OCI-LY3 (cell line): ENCODE data around the gene RTCA.

ENCODE experiments used
- H2AFZ ChIP-seq: fragments of 200-600, 300-600 bp; shearing (Covaris generic); 2 replicates; pipeline ENCODE4 v1.6.0; 2014; ENCODE audit warnings: antibody characterized with exemption, low read depth, low read length
- H3K27ac ChIP-seq: fragments of 200-600, 300-600 bp; sonication (generic); 2 replicates; pipeline ENCODE4 v1.5.1; 2014; ENCODE audit warnings: mild to moderate bottlenecking, low read length, moderate library complexity, mixed read lengths
- H3K27me3 ChIP-seq: fragments of 200-600, 300-600 bp; sonication (generic); 2 replicates; pipeline ENCODE4 v1.6.1; 2014; ENCODE audit warnings: low read depth, low read length, mixed read lengths
- H3K36me3 ChIP-seq: fragments of 200-600, 300-600 bp; sonication (generic); replicated peaks from 2 replicates; pipeline ENCODE3; 2014; ENCODE audit warnings: low read depth, low read length, mixed read lengths
- H3K4me1 ChIP-seq: fragments of 300-600, 200-600 bp; sonication (generic); 2 replicates; pipeline ENCODE4 v1.6.1; 2014; ENCODE audit warnings: low read length, mixed read lengths
- H3K4me2 ChIP-seq: fragments of 200-600, 300-600 bp; sonication (generic); 2 replicates; pipeline ENCODE4 v1.6.1; 2014; ENCODE audit warnings: low read length, mixed read lengths
- H3K4me3 ChIP-seq: fragments of 300-600, 200-600 bp; sonication (generic); 2 replicates; pipeline ENCODE4 v1.5.1; 2014; ENCODE audit warnings: antibody characterized with exemption, mild to moderate bottlenecking, low read length, moderate library complexity
- H3K79me2 ChIP-seq: fragments of 300-600, 200-600 bp; shearing (Covaris generic); 2 replicates; pipeline ENCODE4 v1.6.1; 2014; ENCODE audit warnings: mild to moderate bottlenecking, low read length, mixed read lengths
- H3K9ac ChIP-seq: fragments of 300-600, 200-600 bp; shearing (Covaris generic); 2 replicates; pipeline ENCODE4 v1.6.0; 2014; ENCODE audit warnings: mild to moderate bottlenecking, low read length, moderate library complexity
- H3K9me3 ChIP-seq: fragments of 200-600, 300-600 bp; shearing (Covaris generic); 2 replicates; pipeline ENCODE4 v1.6.1; 2014; ENCODE audit warnings: low read length, mixed read lengths; ENCODE audit not compliant: insufficient read depth
- H4K20me1 ChIP-seq: fragments of 200-600, 300-600 bp; sonication (generic); 2 replicates; pipeline ENCODE4 v1.6.1; 2016; ENCODE audit warnings: low read length, mixed read lengths; ENCODE audit not compliant: insufficient read depth
- EZH2phosphoT487 ChIP-seq: fragments of 200-600 bp; shearing (Covaris generic); IDR thresholded peaks from 2 replicates; pipeline ENCODE4 v1.6.1; 2018; ENCODE audit warnings: antibody characterized with exemption, mixed run types, low read depth
- TF ChIP-seq, protein P1 (sequence below): fragments of 200-600, 300-600 bp; sonication (generic); IDR thresholded peaks from 2 replicates; pipeline ENCODE4 v1.5.1; 2014; ENCODE audit warnings: antibody characterized with exemption, low read length, low read depth

Gene RTCA

DNA sequence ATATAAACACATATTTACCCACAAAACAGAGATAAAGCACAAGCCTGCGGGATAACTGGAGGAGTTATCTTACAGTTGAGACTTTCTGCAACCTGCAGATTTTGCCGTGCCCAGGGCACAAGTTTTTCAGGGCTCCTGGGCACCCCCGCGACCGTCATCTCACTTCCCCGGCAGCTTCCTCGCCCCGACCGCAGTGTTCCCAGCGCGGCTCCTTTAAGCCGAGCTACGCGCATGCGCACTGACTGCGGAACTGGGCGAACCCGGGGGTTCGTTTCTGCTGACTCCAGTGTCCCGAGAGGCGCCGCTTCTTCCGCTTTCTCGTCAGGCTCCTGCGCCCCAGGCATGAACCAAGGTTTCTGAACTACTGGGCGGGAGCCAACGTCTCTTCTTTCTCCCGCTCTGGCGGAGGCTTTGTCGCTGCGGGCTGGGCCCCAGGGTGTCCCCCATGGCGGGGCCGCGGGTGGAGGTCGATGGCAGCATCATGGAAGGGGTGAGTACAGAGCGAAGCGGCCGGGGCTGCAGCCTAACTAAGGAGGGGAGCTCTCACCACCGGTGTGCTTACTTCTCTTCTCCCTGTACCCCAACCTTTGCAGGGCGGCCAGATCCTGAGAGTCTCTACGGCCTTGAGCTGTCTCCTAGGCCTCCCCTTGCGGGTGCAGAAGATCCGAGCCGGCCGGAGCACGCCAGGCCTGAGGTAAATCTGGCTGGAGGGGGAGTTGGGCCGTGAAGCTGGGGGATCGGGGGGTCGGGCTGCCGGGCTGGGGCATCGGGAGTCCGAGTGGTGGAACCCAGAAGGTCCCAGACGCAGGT is at the start of gene RTCA:
Gene RTCA, plus strand, starts transcription at position 286 of the 810 bp plus-strand sequence. Its CDS starts 160 bp downstream, at position 446.
- Histone ChIP-seq H3K27ac (peak within 1 kb of the TSS; percentile 73), H3K4me3 (peak within 1 kb of the TSS; percentile 97), H4K20me1 (no peaks in the 10 kb centered on the region), H3K4me1 (peaks cover 6% of the 10 kb centered on the region), H3K4me2 (peak within 1 kb of the TSS; percentile 84), H2AFZ (peak within 1 kb of the TSS; percentile 86), H3K79me2 (peaks cover 24% of the 10 kb centered on the region), H3K36me3 (peaks cover 14% of the 10 kb centered on the region), H3K27me3 (no peaks in the 10 kb centered on the region), H3K9me3 (no peaks in the 10 kb centered on the region), H3K9ac (peak within 1 kb of the TSS; percentile 98)
- TF ChIP-seq EZH2phosphoT487: no peak
- TF ChIP-seq, protein P1, sequence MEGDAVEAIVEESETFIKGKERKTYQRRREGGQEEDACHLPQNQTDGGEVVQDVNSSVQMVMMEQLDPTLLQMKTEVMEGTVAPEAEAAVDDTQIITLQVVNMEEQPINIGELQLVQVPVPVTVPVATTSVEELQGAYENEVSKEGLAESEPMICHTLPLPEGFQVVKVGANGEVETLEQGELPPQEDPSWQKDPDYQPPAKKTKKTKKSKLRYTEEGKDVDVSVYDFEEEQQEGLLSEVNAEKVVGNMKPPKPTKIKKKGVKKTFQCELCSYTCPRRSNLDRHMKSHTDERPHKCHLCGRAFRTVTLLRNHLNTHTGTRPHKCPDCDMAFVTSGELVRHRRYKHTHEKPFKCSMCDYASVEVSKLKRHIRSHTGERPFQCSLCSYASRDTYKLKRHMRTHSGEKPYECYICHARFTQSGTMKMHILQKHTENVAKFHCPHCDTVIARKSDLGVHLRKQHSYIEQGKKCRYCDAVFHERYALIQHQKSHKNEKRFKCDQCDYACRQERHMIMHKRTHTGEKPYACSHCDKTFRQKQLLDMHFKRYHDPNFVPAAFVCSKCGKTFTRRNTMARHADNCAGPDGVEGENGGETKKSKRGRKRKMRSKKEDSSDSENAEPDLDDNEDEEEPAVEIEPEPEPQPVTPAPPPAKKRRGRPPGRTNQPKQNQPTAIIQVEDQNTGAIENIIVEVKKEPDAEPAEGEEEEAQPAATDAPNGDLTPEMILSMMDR: no peak

DNA sequence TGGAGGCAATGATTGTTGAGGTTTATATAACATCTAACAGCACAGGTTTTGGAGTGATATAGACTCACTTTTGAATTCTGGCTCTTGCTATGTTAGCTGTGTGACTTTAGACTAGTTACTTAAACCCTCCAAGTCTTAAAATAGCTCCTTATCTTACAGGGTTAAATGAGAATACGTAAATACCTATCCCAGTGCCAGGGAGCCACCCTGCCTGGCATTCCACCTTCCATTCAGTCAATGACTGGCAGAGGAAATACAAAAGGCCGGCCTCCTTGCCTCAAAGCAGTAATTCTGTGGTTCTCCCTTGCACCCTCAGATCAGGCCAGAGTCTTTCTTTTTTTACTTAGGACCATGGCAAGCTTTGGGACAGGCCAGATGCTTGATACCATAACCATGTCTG is 48.2 kb upstream of the RTCA start:
- Histone ChIP-seq H3K27ac (no peak overlapping the region), H3K27me3 (no peaks in the 10 kb centered on the region), H3K36me3 (no peaks in the 10 kb centered on the region), H2AFZ (no peak overlapping the region), H3K9me3 (no peaks in the 10 kb centered on the region), H3K4me3 (no peak overlapping the region), H3K79me2 (no peaks in the 10 kb centered on the region), H3K4me2 (no peak overlapping the region), H4K20me1 (no peaks in the 10 kb centered on the region), H3K9ac (no peak overlapping the region), H3K4me1 (no peaks in the 10 kb centered on the region)
- TF ChIP-seq, protein P1: no peak
- no peak for TF ChIP-seq EZH2phosphoT487

DNA sequence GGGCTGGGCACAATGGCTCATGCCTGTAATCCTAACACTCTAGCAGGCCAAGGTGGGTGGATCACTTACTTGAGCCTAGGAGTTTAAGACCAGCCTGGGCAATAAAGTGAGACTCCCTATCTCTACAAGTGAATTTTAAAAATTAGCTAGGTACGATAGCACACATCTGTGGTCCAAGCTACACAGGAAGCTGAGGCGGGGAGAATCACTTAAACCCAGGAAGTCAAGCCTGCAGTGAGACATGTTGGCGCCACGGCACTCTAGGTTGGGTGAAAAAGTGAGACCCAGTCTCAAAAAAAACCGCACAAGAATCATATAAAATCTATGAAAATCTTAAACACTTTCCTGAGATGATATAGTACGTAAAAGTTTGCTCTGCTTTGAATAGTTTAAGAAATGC is 46.6 kb upstream of the RTCA start:
- Histone ChIP-seq H3K4me2 (no peak overlapping the region), H3K79me2 (no peaks in the 10 kb centered on the region), H3K27me3 (no peaks in the 10 kb centered on the region), H3K4me1 (no peaks in the 10 kb centered on the region), H3K4me3 (no peak overlapping the region), H2AFZ (no peak overlapping the region), H3K36me3 (no peaks in the 10 kb centered on the region), H3K27ac (no peak overlapping the region), H3K9ac (no peak overlapping the region), H3K9me3 (no peaks in the 10 kb centered on the region), H4K20me1 (no peaks in the 10 kb centered on the region)
- TF ChIP-seq, protein P1: no peak
- no peak for TF ChIP-seq EZH2phosphoT487

DNA sequence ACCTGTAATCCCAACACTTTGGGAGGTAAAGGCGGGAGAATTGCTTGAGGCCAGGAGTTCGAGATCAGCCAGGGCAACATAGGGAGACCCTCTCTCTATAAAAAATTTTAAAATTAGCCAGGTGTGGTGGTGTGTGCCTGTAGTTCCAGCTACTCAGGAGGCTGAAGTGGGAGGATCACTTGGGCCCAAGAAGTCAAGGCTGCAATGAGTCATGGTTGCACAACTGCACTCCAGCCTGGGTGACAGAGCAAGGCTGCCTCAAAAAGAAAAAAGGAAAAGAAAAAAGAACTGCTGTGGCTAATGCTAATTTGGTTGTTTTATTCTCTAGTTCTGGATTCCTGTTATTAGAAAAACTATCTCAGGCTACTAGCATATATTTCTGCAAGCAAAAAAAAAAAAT is 46.1 kb upstream of the RTCA start:
- Histone ChIP-seq H3K9me3 (no peaks in the 10 kb centered on the region), H3K79me2 (no peaks in the 10 kb centered on the region), H2AFZ (no peak overlapping the region), H3K4me1 (no peaks in the 10 kb centered on the region), H3K27ac (no peak overlapping the region), H3K4me2 (no peak overlapping the region), H3K27me3 (no peaks in the 10 kb centered on the region), H3K36me3 (no peaks in the 10 kb centered on the region), H4K20me1 (no peaks in the 10 kb centered on the region), H3K9ac (no peak overlapping the region), H3K4me3 (no peak overlapping the region)
- TF ChIP-seq, protein P1: no peak
- TF ChIP-seq EZH2phosphoT487: no peak
